CD4-positive, alpha-beta T cell treated with Interleukin-6 for 4 hours (primary cell): ENCODE data around the gene MDM2.
"Not testable (repeated sequence)": the region's sequence is repeated elsewhere in the genome, so short reads cannot be mapped to it uniquely, and the experiment has no call there.

Source experiments
- DNase-seq: peaks from one replicate; pipeline ENCODE4 v3.0.0-alpha.2; 2020; ENCODE audit warnings: mixed read lengths

The MDM2 gene

DNA sequence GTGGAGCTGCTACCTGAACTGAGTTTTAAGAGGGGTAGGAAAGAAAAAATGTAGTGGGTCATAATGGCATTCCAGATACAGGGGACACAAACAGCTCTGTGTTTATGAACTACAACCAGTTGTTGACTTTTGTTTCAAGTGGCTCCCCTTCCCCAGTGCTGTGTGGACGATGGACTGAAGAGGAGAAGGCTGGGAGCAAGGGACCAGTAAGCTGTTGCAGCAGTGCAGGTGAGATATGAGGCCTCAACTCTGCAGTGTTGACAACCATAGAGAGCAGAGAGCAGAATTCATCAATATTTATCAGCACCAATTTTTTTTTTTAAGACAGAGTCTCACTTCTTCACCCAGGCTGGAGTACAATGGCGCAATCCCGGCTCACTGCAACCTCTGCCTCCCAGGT, 46.6 kb downstream of the MDM2 start:
- no peak for DNase-seq

DNA sequence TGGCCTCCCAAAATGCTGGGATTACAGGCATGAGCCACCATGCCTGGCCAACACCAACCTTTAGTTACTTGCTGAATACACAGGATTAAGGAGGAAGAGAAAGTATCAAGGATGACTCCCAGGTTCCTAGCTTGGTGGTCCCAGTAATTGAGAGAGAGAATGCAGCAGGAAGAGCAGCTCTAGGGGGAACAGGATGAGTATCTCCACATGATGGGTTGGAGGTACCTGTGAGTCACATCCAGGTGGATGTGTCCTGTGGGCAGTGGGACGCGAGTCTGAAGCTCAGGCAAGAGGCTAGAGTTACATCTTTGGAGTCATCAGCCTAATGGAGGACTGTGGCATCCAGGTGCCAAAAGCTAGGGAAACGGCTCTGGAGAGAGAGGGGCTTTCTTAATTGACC, 47.1 kb downstream of the MDM2 start:
- DNase-seq, result no peak

DNA sequence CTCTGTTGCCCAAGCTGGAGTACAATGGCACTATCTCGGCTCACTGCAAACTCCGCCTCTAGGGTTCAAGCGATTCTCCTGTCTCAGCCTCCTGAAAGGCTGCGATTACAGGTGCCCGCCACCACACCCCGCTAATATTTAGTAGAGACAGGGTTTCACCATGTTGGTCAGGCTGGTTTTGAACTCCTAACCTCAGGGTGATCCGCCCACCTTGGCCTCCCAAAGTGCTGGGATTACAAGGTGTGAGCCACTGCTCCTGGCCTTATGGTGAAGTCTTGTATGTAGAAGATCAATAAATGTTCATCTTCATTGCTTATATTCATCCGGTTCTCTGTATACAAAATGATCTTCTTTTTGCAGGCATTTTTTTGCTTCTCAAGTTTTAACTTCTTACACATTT, 47.8 kb downstream of the MDM2 start:
- no peak for DNase-seq

DNA sequence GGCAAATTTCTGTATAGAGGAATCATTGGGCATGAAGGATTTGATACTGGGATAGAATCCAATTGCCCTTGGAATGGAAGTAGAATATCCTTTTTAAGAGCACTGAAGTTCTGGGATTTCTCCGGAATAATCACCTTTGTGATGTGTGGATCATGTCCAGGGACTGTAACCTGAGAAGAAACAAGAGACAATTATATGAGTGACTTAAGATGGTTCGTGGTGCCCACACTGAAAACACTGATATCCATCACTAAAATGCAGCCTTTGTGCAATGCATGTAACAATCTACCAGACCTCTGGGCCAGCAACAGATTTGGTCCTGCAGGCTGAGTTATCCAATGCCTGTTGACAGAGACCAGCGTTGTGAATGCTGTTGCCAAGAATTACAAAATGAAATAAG, 48.5 kb downstream of the MDM2 start:
- DNase-seq, result no peak

- no peak for DNase-seq
These were observed 53.9 kb downstream of the MDM2 start for GRCh38 chr12:68861890-68862289.

- DNase-seq, result no peak
These were observed 55.3 kb downstream of the MDM2 start for GRCh38 chr12:68863109-68863770.

DNA sequence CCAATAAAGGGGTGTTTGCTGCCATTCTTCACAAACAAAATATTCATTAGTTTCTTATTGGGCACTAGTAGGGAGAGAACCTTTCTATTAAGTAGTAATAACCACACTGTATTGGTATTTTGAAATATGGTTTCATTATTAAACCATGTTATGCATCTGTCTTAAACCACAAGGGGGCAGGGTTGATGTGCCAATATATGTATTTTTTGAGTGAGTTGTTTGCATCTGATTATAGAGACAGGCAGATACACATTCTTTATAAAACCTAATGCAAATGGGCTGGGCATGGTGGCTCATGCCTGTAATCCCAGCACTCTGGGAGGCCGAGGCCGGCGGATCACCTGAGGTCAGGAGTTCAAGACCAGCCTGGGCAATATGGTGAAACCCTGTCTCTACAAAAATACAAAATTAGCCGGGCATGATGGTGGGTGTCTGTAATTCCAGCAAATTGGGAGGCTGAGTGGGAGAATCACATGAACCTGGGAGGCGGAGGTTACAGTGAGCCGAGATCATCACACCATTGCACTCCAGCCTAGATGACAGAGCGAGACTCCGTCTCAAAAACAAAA, 56.0 kb downstream of the MDM2 start:
- not testable (repeated sequence) for DNase-seq

- DNase-seq, result no peak
These were observed 56.6 kb downstream of the MDM2 start for GRCh38 chr12:68864604-68865003.

DNA sequence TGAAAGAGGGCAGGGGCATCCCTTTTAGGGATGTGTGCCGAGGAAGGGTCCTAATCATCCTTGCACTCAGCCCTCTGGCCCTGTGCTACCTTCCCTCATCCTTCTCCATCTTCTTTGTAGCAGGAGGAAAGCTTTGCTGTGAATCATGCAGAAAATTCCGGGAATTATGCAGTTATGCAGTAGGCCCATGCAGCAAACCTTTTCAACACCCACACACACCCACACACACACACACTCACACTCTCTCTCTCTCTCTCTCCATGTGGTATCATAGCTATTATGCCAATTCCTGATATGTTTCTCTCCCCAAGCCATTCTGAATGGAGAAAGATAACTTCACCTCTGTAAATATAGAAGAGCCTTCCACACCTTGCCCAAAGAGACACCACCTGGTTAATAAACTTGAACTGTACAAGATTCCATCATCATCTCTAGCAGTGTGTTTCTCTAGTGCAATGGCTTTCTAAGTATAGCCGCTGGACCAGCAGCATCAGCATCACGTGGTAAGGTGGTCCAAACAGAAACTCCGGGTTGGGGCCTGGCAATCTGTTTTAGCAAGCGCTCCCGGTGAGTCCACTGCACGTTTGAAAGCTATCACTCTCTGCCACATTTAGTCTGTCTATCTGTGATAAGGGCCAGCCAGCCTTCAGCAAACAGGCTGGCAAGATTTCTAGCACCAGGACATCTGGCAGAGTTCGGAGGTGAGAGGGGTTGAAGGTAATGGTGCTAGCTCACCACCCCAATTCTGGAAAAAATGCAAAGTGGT, 57.6 kb downstream of the MDM2 start:
- DNase-seq, result no peak

DNA sequence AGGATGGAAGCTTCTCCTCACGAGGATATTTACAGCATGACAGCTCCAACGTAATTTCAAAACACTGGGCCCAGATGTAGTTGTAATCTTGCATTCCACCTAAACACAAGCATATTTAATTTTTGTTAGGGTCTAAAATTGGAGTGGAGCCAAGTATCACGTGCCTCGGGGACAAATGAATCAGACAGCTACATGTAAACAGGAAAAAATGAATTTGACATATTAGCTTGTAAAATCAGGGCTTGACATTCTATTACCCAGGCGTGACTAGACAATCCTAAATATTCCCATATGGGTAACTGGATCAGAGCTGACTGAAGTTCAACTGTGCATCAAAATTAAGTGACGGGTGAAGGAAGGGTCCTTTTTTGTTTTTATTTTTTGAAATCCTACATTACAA, 59.0 kb downstream of the MDM2 start:
- no peak for DNase-seq

GRCh38 chr12:68867606-68868005, 59.6 kb downstream of the MDM2 start:
- no peak for DNase-seq

GRCh38 chr12:68868043-68868790, 60.2 kb downstream of the MDM2 start:
- no peak for DNase-seq

GRCh38 chr12:68870011-68870410, 62.0 kb downstream of the MDM2 start:
- DNase-seq, result no peak

DNA sequence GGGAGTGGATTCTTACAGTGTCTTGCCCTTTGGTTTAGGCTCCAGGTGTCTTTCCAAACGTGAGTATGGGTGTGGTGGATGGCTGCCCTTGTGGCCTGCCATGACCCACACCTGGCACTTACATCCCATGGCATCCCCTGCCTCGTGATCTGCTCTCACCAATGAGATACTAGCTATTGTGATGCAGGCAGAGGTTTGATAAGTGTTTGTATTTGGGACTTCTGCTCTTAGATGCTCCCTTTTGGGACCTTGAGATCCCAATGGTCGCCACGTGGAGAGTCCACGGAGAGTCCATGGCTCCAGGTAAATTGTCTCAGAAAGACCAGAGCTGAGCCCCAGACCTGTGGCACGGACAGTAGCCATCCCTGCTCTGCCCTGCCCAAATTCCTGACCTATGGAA, 62.5 kb downstream of the MDM2 start:
- DNase-seq, result no peak

GRCh38 chr12:68871396-68871795, 63.4 kb downstream of the MDM2 start:
- no peak for DNase-seq

DNA sequence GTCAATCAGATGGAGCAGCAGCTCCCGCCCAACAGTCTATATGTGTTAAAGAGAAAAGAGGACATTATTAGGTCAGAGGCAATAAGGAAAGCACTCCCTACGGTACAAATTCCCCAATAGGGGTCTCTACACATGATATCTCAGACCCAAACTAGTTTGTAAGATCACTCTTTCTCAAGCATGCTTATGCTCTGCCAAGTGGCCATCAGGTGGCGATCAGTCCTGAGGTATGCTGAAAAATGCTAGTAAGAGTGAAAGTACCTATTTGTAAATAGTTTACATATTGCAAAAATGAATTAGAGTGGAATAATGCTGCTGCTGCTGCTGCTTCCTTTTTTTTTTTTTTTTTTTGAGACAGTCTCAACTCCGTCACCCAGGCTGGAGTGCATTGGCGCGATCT, 63.9 kb downstream of the MDM2 start:
- no peak for DNase-seq

- DNase-seq, result no peak
These were observed 65.3 kb downstream of the MDM2 start for GRCh38 chr12:68873316-68873715.

DNA sequence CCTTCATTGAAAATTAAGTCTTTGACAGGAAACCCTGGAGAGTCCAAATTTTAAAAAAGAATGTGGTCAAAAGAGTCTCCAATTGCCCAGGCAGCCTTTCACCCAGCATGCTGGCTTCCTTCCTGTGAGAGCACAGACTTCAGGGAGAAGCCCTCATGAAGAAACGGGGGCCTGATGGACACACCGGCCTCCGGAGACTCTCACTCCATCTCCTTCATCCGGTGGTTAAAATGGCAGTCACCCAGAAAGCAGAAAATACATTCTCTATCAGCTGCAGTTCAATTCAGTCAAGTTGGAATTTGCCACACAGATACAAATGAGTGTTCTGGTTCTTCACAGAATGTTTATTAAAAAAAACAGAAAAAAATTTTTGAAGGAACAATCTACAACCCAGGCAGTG, 68.5 kb downstream of the MDM2 start:
- no peak for DNase-seq

DNA sequence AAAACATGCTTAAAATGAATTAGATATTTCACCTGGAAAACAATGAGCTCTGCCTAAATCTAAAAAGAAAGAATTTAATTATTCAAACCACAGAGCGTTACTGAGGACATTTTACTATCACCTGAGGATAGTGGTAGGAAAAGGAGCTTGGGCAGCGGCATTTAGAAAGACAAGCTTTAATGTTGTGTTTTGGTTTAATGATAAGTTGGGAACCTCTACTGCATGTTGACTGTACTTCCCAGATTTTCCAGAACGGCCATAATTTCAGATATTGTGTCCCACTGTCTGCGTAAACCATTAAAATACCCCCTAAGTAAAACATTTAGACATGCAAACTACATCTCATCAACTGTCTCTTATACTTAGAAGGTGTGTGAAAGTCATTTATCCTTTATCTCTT, 69.6 kb downstream of the MDM2 start:
- DNase-seq, result no peak

GRCh38 chr12:68878283-68878682, 70.3 kb downstream of the MDM2 start:
- DNase-seq, result no peak

DNA sequence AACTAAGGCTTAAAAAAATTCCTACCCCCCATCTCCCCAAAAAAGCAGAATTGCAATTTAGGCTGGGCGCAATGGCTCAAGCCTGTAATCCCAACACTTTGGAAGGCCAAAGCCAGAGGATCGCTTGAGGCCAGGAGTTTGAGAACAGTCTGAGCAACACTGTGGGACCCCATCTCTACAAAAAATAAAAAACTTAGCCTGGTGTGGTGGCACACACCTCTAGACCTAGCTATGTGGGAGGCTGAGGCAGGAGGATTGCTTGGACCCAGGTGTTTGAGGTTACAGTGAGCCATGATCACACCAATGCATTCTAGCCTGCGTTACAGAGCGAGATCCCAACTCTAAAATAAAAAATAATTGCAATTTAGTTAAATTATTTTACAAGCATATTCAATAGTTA, 70.9 kb downstream of the MDM2 start:
- no peak for DNase-seq

- no peak for DNase-seq
These were observed 72.8 kb downstream of the MDM2 start for GRCh38 chr12:68880660-68881325.
